HL-60 (cell line): ENCODE measurements around the gene TMPRSS3.

Experiments used
- DNase-seq, 2 experiments: peaks; one replicate each; pipeline ENCODE4 v3.0.0-alpha.2; 2010 to 2020; ENCODE audit warnings: low read depth in 1 of 2, low spot score in 1 of 2
- H3K27ac ChIP-seq: fragments of 250-450 bp; sonication (Bioruptor Pico); replicated peaks from 2 replicates; pipeline ENCODE4 v1.5.1; 2020; ENCODE audit warnings: mild to moderate bottlenecking, moderate library complexity
- H3K27me3 ChIP-seq: fragments of 250-450 bp; sonication (Bioruptor Pico); 2 replicates; pipeline ENCODE4 v1.5.1; 2021; ENCODE audit warnings: mild to moderate bottlenecking, moderate library complexity; ENCODE audit not compliant: insufficient read depth, poor library complexity, severe bottlenecking
- H3K4me3 ChIP-seq: replicated peaks from 2 replicates; pipeline ENCODE4 v1.5.1; 2011; ENCODE audit warnings: mild to moderate bottlenecking, control low read depth, low read length; ENCODE audit not compliant: insufficient read depth
- CTCF ChIP-seq: IDR thresholded peaks from one replicate; pipeline ENCODE4 v1.5.1; 2011; ENCODE audit warnings: low read length, control low read depth, inconsistent platforms; ENCODE audit not compliant: insufficient read depth
- GABPA ChIP-seq: IDR thresholded peaks from 2 replicates; pipeline ENCODE4 v1.6.1; 2012; ENCODE audit warnings: low read depth
- POLR2AphosphoS5 ChIP-seq: IDR thresholded peaks from 2 replicates; pipeline ENCODE4 v1.6.1; 2012; ENCODE audit warnings: low read depth
- REST ChIP-seq: IDR thresholded peaks from 2 replicates; pipeline ENCODE4 v1.6.1; 2012; ENCODE audit warnings: low read depth; ENCODE audit not compliant: insufficient replicate concordance
- SPI1 ChIP-seq: IDR thresholded peaks from 2 replicates; pipeline ENCODE4 v1.6.1; 2012; ENCODE audit warnings: low read depth, mild to moderate bottlenecking, borderline replicate concordance

The TMPRSS3 gene

GRCh38 chr21:42358261-42358660 lies 37.6 kb downstream of the TMPRSS3 start:
- DNase-seq, result no peak
- Histone ChIP-seq H3K4me3 (no peak overlapping the region), H3K27me3 (no peaks in the 10 kb centered on the region), H3K27ac (no peak overlapping the region)
- TF ChIP-seq POLR2AphosphoS5, result no peak
- no peak for TF ChIP-seq REST
- no peak for TF ChIP-seq CTCF
- TF ChIP-seq GABPA, result no peak
- no peak for TF ChIP-seq SPI1

DNA sequence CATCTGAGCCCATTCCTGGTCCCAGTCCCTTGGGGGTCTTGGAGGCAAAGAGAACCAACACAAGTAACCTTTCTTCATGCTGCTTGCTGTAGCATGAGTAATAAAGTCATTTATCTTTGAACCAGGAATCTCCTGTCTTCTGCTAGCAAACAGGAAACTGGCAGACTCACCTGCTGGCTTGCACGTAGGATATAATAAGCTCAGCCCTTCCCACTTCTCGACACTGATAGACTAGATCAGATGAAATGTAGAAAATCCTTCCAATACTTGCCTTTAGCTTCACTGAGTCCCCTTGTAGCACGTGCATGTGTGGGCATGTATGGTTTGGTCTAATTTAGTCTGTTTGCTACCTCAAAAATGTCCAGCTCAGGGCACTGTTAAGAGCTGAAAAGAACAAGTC lies 38.5 kb downstream of the TMPRSS3 start:
- Histone ChIP-seq H3K27ac (no peak overlapping the region), H3K4me3 (no peak overlapping the region), H3K27me3 (no peaks in the 10 kb centered on the region)
- DNase-seq, result no peak
- TF ChIP-seq REST (no peak), SPI1 (no peak), POLR2AphosphoS5 (no peak), CTCF (no peak), GABPA (no peak)

DNA sequence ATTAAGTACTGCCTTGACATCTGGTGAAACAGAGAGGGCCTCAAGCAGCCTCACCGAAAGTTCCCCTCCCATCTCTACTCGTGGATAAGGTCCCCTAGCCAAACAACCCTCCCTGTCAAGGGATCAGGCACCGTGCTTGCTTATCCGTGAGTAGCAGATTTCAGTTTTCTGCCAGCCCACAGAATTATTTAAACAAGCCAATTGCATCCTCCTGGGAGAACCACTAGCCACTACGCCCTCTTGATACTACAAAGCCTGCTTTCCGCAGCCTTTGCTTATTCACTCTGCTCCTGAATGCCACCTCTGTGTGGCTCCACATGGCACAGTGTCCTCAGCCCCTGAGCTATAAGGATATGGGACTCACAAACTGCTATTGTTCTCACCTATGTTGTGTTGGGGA lies 39.2 kb downstream of the TMPRSS3 start:
- no peak for DNase-seq
- H3K27ac ChIP-seq, result no peak overlapping the region
- no peaks in the 10 kb centered on the region for H3K27me3 ChIP-seq
- TF ChIP-seq REST, result no peak
- H3K4me3 ChIP-seq, result no peak overlapping the region

GRCh38 chr21:42356046-42356445 lies 39.8 kb downstream of the TMPRSS3 start:
- TF ChIP-seq GABPA (no peak), CTCF (no peak), POLR2AphosphoS5 (no peak), SPI1 (no peak), REST (no peak)
- no peaks in the 10 kb centered on the region for H3K27me3 ChIP-seq
- no peak overlapping the region for H3K4me3 ChIP-seq
- no peak overlapping the region for H3K27ac ChIP-seq
- no peak for DNase-seq
